Suprapubic skin (tissue), 4 donors: ENCODE data around the gene C1orf226. TPM values are rescaled to one million over a fixed set of nuclear protein-coding genes. Genes with fewer than 3 reads are reported as not detected.

ENCODE experiments used
- DNase-seq, 2 donors: peaks; one replicate each; pipeline ENCODE4 v3.0.0-alpha.2; 2019; ENCODE audit warnings: low spot score in 2 of 2
- H3K27ac ChIP-seq: fragments of 200-600 bp; sonication (generic); one replicate; pipeline ENCODE4 v1.5.1; 2019
- H3K27me3 ChIP-seq: fragments of 200-600 bp; sonication (generic); one replicate; pipeline ENCODE4 v1.5.1; 2019
- H3K36me3 ChIP-seq: fragments of 200-600 bp; sonication (generic); one replicate; pipeline ENCODE4 v1.5.1; 2019
- H3K4me1 ChIP-seq: fragments of 200-600 bp; sonication (generic); one replicate; pipeline ENCODE4 v1.5.1; 2019
- H3K4me3 ChIP-seq: fragments of 200-600 bp; sonication (generic); one replicate; pipeline ENCODE4 v1.5.1; 2019; ENCODE audit warnings: mild to moderate bottlenecking
- H3K9me3 ChIP-seq: fragments of 200-600 bp; sonication (generic); one replicate; pipeline ENCODE4 v1.5.1; 2019
- EP300 ChIP-seq: sonication (generic); formaldehyde crosslinking; IDR thresholded peaks from one replicate; pipeline ENCODE4 v1.6.1; 2017; ENCODE audit warnings: antibody characterized with exemption
- POLR2A ChIP-seq, 2 donors: fragments of 450-650 bp; IDR thresholded peaks; one replicate each; pipeline ENCODE4 v1.6.1; 2017; ENCODE audit warnings: antibody characterized with exemption in 2 of 2, mild to moderate bottlenecking in 2 of 2, moderate library complexity in 2 of 2
- POLR2AphosphoS5 ChIP-seq, 3 donors: sonication (generic); formaldehyde crosslinking; IDR thresholded peaks; one replicate each; pipeline ENCODE4 v1.6.1; 2017; ENCODE audit warnings: antibody characterized with exemption in 3 of 3
- WGBS: methylation state at CpG from one replicate; pipeline ENCODE4 v1.1.5; 2018; 5-methylcytosine and 5-hydroxymethylcytosine counted together
- total RNA-seq, 4 donors: library from RNA; depleted of rRNA; stranded (reverse); fragments of >200 nt; gene quantifications; one replicate each; pipeline ENCODE4 v1.1.0, GENCODE V29; 2016
- TF ChIP-seq, protein P1 (sequence below), 2 donors: fragments of 200-600 bp in 1 of 2; fragments of 450-650 bp in 1 of 2; sonication (generic) in 1 of 2; IDR thresholded peaks; one replicate each; pipeline ENCODE4 v1.5.1; 2016 to 2019; ENCODE audit warnings: antibody characterized with exemption in 2 of 2, mild to moderate bottlenecking in 1 of 2, moderate library complexity in 1 of 2

The C1orf226 gene
- total RNA-seq, 4 donors from 2014 or later: 3.1 to 14.0 (median 8.9) TPM

DNA sequence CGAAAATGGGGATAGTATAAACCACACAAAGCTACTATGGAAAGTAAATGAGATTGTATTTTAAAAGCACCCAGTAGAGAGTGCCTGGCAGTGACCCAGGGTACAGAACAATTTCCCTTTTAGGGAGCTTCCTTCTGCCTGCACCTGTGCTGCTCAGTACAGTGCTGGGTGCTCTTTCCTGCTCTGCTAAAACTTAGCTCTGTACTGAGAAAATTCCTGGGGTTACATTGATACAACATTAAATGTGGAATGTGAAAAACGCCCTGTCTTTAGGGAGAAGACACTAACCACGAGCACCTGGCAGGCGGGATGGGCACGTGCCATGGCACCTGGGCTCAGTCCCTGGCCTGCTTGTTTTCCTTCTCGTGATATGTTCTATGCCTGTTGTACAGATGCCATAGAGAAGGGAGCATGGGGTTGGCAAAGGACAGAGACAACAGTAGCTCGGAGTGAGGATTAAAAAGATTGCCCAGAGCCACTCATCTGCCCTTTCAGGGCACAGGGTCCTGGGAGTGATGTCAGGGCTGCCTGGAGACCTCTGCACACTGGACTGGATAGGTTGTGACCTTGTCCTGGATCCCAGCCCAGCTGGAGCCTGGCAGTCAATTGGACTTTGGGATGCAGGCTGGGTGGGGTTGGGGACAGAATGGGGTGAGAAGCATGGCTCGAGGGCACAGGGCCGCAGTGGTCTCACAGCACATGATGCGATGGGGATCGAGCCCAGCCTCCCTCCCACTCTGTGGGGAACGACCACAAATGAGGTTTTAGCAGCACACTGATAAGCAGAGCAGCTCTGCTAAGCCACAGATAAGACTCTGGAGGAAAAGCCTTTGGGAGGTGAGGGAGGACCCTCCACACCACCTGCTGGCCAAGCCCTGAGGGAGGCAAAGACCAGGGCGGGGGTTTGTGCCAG, 9.1 kb upstream of the C1orf226 start:
- TF ChIP-seq POLR2AphosphoS5 (IDR thresholded peaks at IDR 0.05): no peak
- TF ChIP-seq POLR2A (IDR thresholded peaks at IDR 0.05): no peak
- TF ChIP-seq, protein P1, sequence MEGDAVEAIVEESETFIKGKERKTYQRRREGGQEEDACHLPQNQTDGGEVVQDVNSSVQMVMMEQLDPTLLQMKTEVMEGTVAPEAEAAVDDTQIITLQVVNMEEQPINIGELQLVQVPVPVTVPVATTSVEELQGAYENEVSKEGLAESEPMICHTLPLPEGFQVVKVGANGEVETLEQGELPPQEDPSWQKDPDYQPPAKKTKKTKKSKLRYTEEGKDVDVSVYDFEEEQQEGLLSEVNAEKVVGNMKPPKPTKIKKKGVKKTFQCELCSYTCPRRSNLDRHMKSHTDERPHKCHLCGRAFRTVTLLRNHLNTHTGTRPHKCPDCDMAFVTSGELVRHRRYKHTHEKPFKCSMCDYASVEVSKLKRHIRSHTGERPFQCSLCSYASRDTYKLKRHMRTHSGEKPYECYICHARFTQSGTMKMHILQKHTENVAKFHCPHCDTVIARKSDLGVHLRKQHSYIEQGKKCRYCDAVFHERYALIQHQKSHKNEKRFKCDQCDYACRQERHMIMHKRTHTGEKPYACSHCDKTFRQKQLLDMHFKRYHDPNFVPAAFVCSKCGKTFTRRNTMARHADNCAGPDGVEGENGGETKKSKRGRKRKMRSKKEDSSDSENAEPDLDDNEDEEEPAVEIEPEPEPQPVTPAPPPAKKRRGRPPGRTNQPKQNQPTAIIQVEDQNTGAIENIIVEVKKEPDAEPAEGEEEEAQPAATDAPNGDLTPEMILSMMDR (IDR thresholded peaks at IDR 0.05): no peak
- TF ChIP-seq EP300: no peak
- Histone ChIP-seq H3K27ac (peak overlapping the region; percentile 30), H3K4me1 (peaks cover 14% of the 10 kb centered on the region), H3K4me3 (no peak overlapping the region), H3K27me3 (no peaks in the 10 kb centered on the region), H3K36me3 (no peaks in the 10 kb centered on the region), H3K9me3 (no peaks in the 10 kb centered on the region)
- no peak for DNase-seq
- 52% methylated on average over 13 of the region's 13 CpGs for WGBS

DNA sequence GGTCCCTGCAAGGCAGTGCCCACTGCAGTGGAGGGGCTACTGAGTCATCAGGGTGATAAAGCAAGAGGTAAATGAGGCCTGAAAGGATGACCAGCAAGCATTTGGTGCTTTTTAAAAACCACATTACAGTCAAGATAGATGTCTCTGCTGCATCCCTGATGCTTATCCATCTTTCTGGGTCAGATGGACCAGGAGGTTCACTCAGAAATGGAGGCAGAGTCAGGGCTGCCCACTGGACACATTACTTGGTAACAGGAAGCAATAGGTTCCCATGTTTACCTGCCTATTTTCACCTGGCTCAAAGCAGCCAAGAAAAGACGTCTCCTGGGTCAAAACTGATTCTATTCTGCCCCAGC, 8.5 kb upstream of the C1orf226 start:
- no peak overlapping the region for H3K4me3 ChIP-seq
- H3K4me1 ChIP-seq: peaks cover 14% of the 10 kb centered on the region
- no peaks in the 10 kb centered on the region for H3K36me3 ChIP-seq
- no peaks in the 10 kb centered on the region for H3K9me3 ChIP-seq
- no peak for DNase-seq
- H3K27ac ChIP-seq: no peak overlapping the region
- H3K27me3 ChIP-seq: no peaks in the 10 kb centered on the region
- TF ChIP-seq, protein P1 (IDR thresholded peaks at IDR 0.05): no peak
- TF ChIP-seq EP300 (no peak), POLR2A (IDR thresholded peaks at IDR 0.05) (no peak), POLR2AphosphoS5 (IDR thresholded peaks at IDR 0.05) (no peak)
- WGBS: 63% methylated on average over 1 of the region's 1 CpG

DNA sequence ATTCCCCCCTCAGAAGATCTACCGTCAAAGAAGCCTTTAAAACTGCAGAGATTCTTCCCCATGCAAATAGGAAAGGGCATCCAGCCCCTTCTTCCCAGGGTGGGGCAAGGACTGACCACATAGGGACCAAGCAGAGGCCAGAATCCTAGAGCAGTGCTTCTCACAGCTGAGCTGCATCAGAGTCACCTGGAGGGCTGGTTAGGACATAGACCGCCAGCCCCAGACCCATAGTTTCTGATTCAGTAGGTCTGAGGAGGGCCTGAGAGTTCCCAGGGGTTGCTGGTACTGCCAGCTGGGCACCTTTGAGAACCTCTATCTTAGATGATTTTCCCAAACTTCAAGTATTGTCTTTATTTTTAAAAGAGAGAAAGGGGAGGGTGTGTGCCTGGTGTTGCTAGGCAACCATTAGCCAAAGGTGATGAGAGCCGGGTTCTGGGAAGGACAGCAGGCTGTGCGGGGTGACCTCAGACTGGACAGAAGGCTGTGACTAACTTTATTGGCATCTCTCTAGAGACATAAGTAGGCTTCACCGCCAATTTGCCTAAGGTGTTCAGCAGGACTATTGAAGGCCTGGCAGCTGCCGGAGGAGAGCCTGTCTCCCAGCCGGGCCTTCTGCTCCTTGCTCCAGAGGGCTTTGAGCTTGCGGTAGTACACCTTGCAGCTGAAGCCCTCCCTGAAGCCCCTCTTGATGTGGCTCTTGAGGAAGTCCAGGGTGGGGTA, 7.8 kb upstream of the C1orf226 start:
- no peaks in the 10 kb centered on the region for H3K27me3 ChIP-seq
- no peak for DNase-seq
- TF ChIP-seq POLR2A (IDR thresholded peaks at IDR 0.05): no peak
- TF ChIP-seq POLR2AphosphoS5 (IDR thresholded peaks at IDR 0.05): no peak
- TF ChIP-seq EP300: no peak
- TF ChIP-seq, protein P1 (IDR thresholded peaks at IDR 0.05): no peak
- H3K9me3 ChIP-seq: no peaks in the 10 kb centered on the region
- no peak overlapping the region for H3K27ac ChIP-seq
- H3K4me3 ChIP-seq: no peak overlapping the region
- H3K4me1 ChIP-seq: peaks cover 14% of the 10 kb centered on the region
- WGBS: 78% methylated on average over 5 of the region's 8 CpGs
- H3K36me3 ChIP-seq: no peaks in the 10 kb centered on the region

DNA sequence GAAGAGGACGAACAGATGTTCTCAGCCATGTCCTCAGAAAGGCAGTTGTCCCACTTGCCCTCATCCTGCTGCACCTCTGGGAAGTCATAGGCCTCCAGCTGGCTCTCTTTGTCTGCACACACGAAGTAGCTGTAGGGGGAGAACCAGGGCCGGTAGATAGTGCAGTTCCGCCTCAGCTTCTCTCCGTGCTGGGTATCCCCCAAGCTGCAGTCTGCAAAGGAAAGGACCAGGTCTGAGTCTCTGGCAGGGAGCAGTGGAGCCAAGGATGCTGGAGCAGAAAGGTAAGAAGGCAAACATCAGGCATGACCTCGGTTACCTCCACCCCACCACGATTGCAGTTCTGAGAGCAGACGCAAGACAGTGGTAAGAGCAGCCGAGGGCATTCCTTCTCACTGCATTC, 7.1 kb upstream of the C1orf226 start:
- no peaks in the 10 kb centered on the region for H3K27me3 ChIP-seq
- no peak overlapping the region for H3K4me3 ChIP-seq
- peaks cover 14% of the 10 kb centered on the region for H3K4me1 ChIP-seq
- no peak for DNase-seq
- H3K36me3 ChIP-seq: no peaks in the 10 kb centered on the region
- H3K27ac ChIP-seq: no peak overlapping the region
- no peak for TF ChIP-seq POLR2A (IDR thresholded peaks at IDR 0.05)
- TF ChIP-seq, protein P1 (IDR thresholded peaks at IDR 0.05): no peak
- TF ChIP-seq POLR2AphosphoS5 (IDR thresholded peaks at IDR 0.05): no peak
- 88% methylated on average over 9 of the region's 9 CpGs for WGBS
- H3K9me3 ChIP-seq: no peaks in the 10 kb centered on the region

DNA sequence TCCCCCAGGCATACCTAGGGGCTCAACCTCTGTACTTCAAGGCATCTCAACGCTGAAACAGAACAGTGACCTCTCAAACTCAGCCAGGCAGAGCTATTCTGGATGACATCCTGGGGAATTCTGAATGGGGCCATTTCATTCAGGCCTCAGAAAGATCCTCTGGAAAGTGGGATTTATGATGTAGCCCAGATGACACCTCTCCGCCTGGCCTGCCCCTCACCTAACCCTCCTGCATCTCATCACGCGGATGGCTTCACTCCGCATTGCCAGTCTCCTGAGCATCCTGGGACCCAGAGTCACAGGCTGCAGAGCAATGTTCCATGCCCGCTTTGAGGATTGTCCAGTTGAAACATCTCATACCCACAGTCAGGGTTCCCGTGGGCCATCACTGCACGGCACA, 6.1 kb upstream of the C1orf226 start:
- Histone ChIP-seq H3K27me3 (no peaks in the 10 kb centered on the region), H3K9me3 (no peaks in the 10 kb centered on the region), H3K36me3 (no peaks in the 10 kb centered on the region), H3K4me1 (peaks cover 14% of the 10 kb centered on the region), H3K27ac (no peak overlapping the region), H3K4me3 (no peak overlapping the region)
- no peak for DNase-seq
- WGBS: 82% methylated on average over 8 of the region's 8 CpGs
- no peak for TF ChIP-seq POLR2A (IDR thresholded peaks at IDR 0.05)
